Esophagus (tissue), 2 donors: ENCODE results near the gene PSMG4. TPM values are rescaled to one million over a fixed set of nuclear protein-coding genes. Genes with fewer than 3 reads are reported as not detected.
A peak's percentile ranks its signal among the peaks of the same experiment; 100 is the strongest.
"Not testable (repeated sequence)": the region's sequence is repeated elsewhere in the genome, so short reads cannot be mapped to it uniquely, and the experiment has no call there.

ENCODE experiments used
- H3K27ac ChIP-seq, 2 donors: one replicate each; pipeline ENCODE4 v1.5.1; 2013; ENCODE audit warnings: low read depth in 2 of 2, mild to moderate bottlenecking in 2 of 2, inconsistent platforms in 1 of 2, low read length in 1 of 2, moderate library complexity in 1 of 2
- H3K27me3 ChIP-seq, 2 donors: one replicate each; pipeline ENCODE4 v1.6.1; 2013; ENCODE audit warnings: low read length in 2 of 2, control low read depth in 1 of 2, mild to moderate bottlenecking in 1 of 2; ENCODE audit not compliant: insufficient read depth in 2 of 2, control insufficient read depth in 1 of 2
- H3K36me3 ChIP-seq, 2 donors: one replicate each; pipeline ENCODE4 v1.6.1; 2013; ENCODE audit warnings: low read length in 1 of 2; ENCODE audit not compliant: control insufficient read depth in 2 of 2, insufficient read depth in 2 of 2
- H3K4me1 ChIP-seq, 2 donors: one replicate each; pipeline ENCODE4 v1.6.1; 2013; ENCODE audit warnings: low read length in 1 of 2; ENCODE audit not compliant: control insufficient read depth in 2 of 2, insufficient read depth in 2 of 2
- H3K4me3 ChIP-seq, 2 donors: one replicate each; pipeline ENCODE4 v1.5.1; 2013; ENCODE audit warnings: low read length in 2 of 2, mild to moderate bottlenecking in 2 of 2, low read depth in 1 of 2, moderate library complexity in 1 of 2
- H3K9me3 ChIP-seq, 2 donors: one replicate each; pipeline ENCODE4 v1.6.1; 2013; ENCODE audit warnings: mild to moderate bottlenecking in 2 of 2, low read depth in 1 of 2, low read length in 1 of 2, moderate library complexity in 1 of 2; ENCODE audit not compliant: control insufficient read depth in 2 of 2, insufficient read depth in 1 of 2
- WGBS, 2 donors: extraction: QIAGEN DNeasy Blood & Tissue Kit; methylation state at CpG; one replicate each; pipeline ENCODE4 v1.1.7; 2013; 5-methylcytosine and 5-hydroxymethylcytosine counted together
- polyA plus RNA-seq, 2 donors: library from polyadenylated mRNA; stranded (reverse); fragments of 200-250 nt; gene quantifications; one replicate each; pipeline ENCODE4 v1.2.3, GENCODE V29; 2013
- donor health status: healthy with polysubstance abuse.
- donor health status: Bipolar disorder and iron deficiency.

PSMG4 gene
- polyA plus RNA-seq, 2 donors = 31.6 to 33.3 TPM

GRCh38 chr6:3237761-3238662, 20.7 kb upstream of the PSMG4 start:
- Histone ChIP-seq H3K9me3 (no peaks in the 10 kb centered on the region), H3K36me3 (no peaks in the 10 kb centered on the region), H3K4me3 (no peak overlapping the region), H3K4me1 (no peaks in the 10 kb centered on the region), H3K27ac (no peak overlapping the region), H3K27me3 (peaks cover 0 to 2% of the 10 kb centered on the region in 2 donors)
- 83 to 84% methylated on average over 24 of the region's 24 CpGs for whole genome bisulfite sequencing, 2 donors

GRCh38 chr6:3239110-3239830, 19.5 kb upstream of the PSMG4 start:
- no peaks in the 10 kb centered on the region for H3K36me3 ChIP-seq
- WGBS, 2 donors = 81 to 83% methylated on average over 13 of the region's 13 CpGs
- no peaks in the 10 kb centered on the region for H3K4me1 ChIP-seq
- H3K27ac ChIP-seq = no peak overlapping the region
- no peaks in the 10 kb centered on the region for H3K9me3 ChIP-seq
- no peak overlapping the region for H3K4me3 ChIP-seq
- peaks cover 0 to 2% of the 10 kb centered on the region in 2 donors for H3K27me3 ChIP-seq

GRCh38 chr6:3240595-3240994, 18.2 kb upstream of the PSMG4 start:
- WGBS, 2 donors = 77 to 82% methylated on average over 7 of the region's 7 CpGs
- Histone ChIP-seq H3K4me1 (no peaks in the 10 kb centered on the region), H3K9me3 (no peaks in the 10 kb centered on the region), H3K27me3 (no peaks in the 10 kb centered on the region), H3K36me3 (no peaks in the 10 kb centered on the region), H3K27ac (no peak overlapping the region), H3K4me3 (no peak overlapping the region)

GRCh38 chr6:3241745-3242144, 17.0 kb upstream of the PSMG4 start:
- H3K36me3 ChIP-seq, H3K27ac ChIP-seq, H3K4me1 ChIP-seq, H3K27me3 ChIP-seq, H3K9me3 ChIP-seq, H3K4me3 ChIP-seq: not testable (repeated sequence)
- 90 to 96% methylated on average over 4 of the region's 4 CpGs for WGBS, 2 donors

- 70 to 84% methylated on average over 4 of the region's 4 CpGs for WGBS, 2 donors
- Histone ChIP-seq H3K27me3 (no peaks in the 10 kb centered on the region), H3K27ac (no peak overlapping the region), H3K4me1 (no peaks in the 10 kb centered on the region), H3K9me3 (no peaks in the 10 kb centered on the region), H3K36me3 (no peaks in the 10 kb centered on the region), H3K4me3 (no peak overlapping the region)
Measured at GRCh38 chr6:3242768-3243167, 16.0 kb upstream of the PSMG4 start.

- H3K27ac ChIP-seq = no peak overlapping the region
- no peak overlapping the region for H3K4me3 ChIP-seq
- H3K9me3 ChIP-seq = no peaks in the 10 kb centered on the region
- no peaks in the 10 kb centered on the region for H3K36me3 ChIP-seq
- 81 to 83% methylated on average over 8 of the region's 8 CpGs for WGBS, 2 donors
- peaks cover 0 to 2% of the 10 kb centered on the region in 2 donors for H3K4me1 ChIP-seq
- H3K27me3 ChIP-seq = no peaks in the 10 kb centered on the region
Measured at GRCh38 chr6:3244003-3244831, 14.5 kb upstream of the PSMG4 start.

- not testable (repeated sequence) for H3K27me3 ChIP-seq, H3K4me3 ChIP-seq, H3K36me3 ChIP-seq, H3K27ac ChIP-seq, H3K9me3 ChIP-seq, H3K4me1 ChIP-seq
- WGBS, 2 donors = 97% methylated on average over 7 of the region's 7 CpGs
Measured at GRCh38 chr6:3244832-3245161, 13.9 kb upstream of the PSMG4 start.

GRCh38 chr6:3245216-3245615, 13.5 kb upstream of the PSMG4 start:
- 93 to 95% methylated on average over 5 of the region's 5 CpGs for WGBS, 2 donors
- H3K27ac ChIP-seq = no peak overlapping the region

GRCh38 chr6:3247255-3248146, 11.2 kb upstream of the PSMG4 start:
- Histone ChIP-seq H3K9me3 (no peaks in the 10 kb centered on the region), H3K4me3 (peak overlapping the region; percentile 13 to 17), H3K27ac (no peak overlapping the region), H3K4me1 (peaks cover 0 to 2% of the 10 kb centered on the region in 2 donors), H3K27me3 (no peaks in the 10 kb centered on the region), H3K36me3 (no peaks in the 10 kb centered on the region)
- WGBS, 2 donors = 39 to 40% methylated on average over 36 of the region's 36 CpGs

More at GRCh38 chr6:3245216-3245615, 13.5 kb upstream of the PSMG4 start:
- Histone ChIP-seq H3K4me1 (peaks cover 0 to 2% of the 10 kb centered on the region in 2 donors), H3K27me3 (no peaks in the 10 kb centered on the region), H3K9me3 (no peaks in the 10 kb centered on the region), H3K36me3 (no peaks in the 10 kb centered on the region), H3K4me3 (no peak overlapping the region)
